WERI-Rb-1 (cell line): ENCODE results near the gene PBX1.
"Not testable (repeated sequence)": the region's sequence is repeated elsewhere in the genome, so short reads cannot be mapped to it uniquely, and the experiment has no call there.

Experiments
- DNase-seq: peaks from one replicate; pipeline ENCODE4 v3.0.0-alpha.2; 2020
- H3K27ac ChIP-seq: fragments of 250-450 bp; sonication (Bioruptor Pico); 2 replicates; pipeline ENCODE4 v1.5.1; 2020; ENCODE audit warnings: mild to moderate bottlenecking, moderate library complexity
- H3K27me3 ChIP-seq: fragments of 250-450 bp; sonication (Bioruptor Pico); 2 replicates; pipeline ENCODE4 v1.5.1; 2021; ENCODE audit warnings: mild to moderate bottlenecking, low read depth, moderate library complexity; ENCODE audit not compliant: insufficient read depth, severe bottlenecking
- H3K36me3 ChIP-seq: fragments of 250-450 bp; sonication (Bioruptor Pico); 2 replicates; pipeline ENCODE4 v1.5.1; 2020; ENCODE audit warnings: mild to moderate bottlenecking, moderate library complexity
- H3K4me3 ChIP-seq: 2 replicates; pipeline ENCODE4 v1.5.1; 2011; ENCODE audit warnings: low read depth, mild to moderate bottlenecking, control low read depth, low read length
- H3K9me3 ChIP-seq: fragments of 250-450 bp; sonication (Bioruptor Pico); 2 replicates; pipeline ENCODE4 v1.5.1; 2021; ENCODE audit warnings: mild to moderate bottlenecking, moderate library complexity; ENCODE audit not compliant: severe bottlenecking
- CTCF ChIP-seq: IDR thresholded peaks from 2 replicates; pipeline ENCODE4 v1.5.1; 2011; ENCODE audit warnings: low read depth, mild to moderate bottlenecking, control low read depth, inconsistent platforms, low read length

PBX1 gene

GRCh38 chr1:164602480-164603093 is 43.6 kb downstream of the PBX1 start:
- DNase-seq: no peak
- H3K4me3 ChIP-seq: peak overlapping the region; percentile 21; the same call in 1 of the 2 replicates

GRCh38 chr1:164603805-164604204 is 44.8 kb downstream of the PBX1 start:
- H3K9me3 ChIP-seq, H3K27ac ChIP-seq, H3K4me3 ChIP-seq, DNase-seq, H3K36me3 ChIP-seq, H3K27me3 ChIP-seq: not testable (repeated sequence)

More at GRCh38 chr1:164602480-164603093, 43.6 kb downstream of the PBX1 start:
- Histone ChIP-seq H3K27me3 (no peaks in the 10 kb centered on the region), H3K9me3 (no peaks in the 10 kb centered on the region), H3K27ac (peak overlapping the region; percentile 23; the same call in 1 of the 2 replicates), H3K36me3 (no peaks in the 10 kb centered on the region; the same call in 1 of the 2 replicates)
- no peak for TF ChIP-seq CTCF

- no peaks in the 10 kb centered on the region for H3K9me3 ChIP-seq
- H3K4me3 ChIP-seq: no peak overlapping the region
- no peaks in the 10 kb centered on the region; the same call in 1 of the 2 replicates for H3K36me3 ChIP-seq
- H3K27me3 ChIP-seq: no peaks in the 10 kb centered on the region
- DNase-seq: no peak
- H3K27ac ChIP-seq: no peak overlapping the region
- TF ChIP-seq CTCF: no peak
Measured at GRCh38 chr1:164604541-164604940, 45.6 kb downstream of the PBX1 start.

DNA sequence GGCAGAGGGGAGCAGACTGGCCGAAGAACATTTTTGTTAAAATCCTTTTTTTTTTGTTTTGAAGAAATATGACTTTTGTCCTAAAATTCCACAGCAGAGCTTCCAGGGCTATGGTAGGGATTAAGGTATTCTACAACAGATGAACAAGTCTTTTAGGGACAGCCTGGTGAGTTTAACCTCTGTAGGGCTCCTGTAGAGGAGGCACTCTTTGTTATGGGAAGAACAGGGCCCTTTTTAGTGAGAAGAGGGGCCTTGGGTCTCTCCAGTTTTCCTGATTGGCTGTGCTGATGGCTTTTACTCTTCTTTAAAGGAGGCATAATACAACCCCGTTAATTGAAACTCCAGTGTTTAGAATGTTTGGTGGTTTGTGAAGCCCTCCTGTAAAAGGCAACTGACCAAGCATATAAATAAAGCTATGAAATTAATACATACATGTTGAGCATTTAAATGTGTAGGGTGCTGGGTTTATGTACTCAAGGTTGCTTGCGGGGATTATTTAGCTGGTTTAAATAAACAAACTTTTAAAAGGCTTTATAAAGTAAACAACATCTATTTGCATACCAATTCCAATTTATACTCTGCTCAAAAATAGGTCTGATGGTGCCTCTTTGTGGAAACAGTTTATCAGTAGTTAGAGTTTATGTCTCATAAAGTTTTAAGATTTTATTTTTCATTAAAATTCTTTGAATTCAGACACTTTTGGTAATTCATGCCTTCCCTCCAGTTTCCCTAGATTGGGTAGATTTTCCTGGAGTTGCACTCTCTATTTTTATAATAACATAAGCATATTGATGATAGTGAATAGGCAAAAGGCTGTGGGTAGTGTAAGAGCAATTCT is 46.5 kb downstream of the PBX1 start:
- H3K9me3 ChIP-seq: no peaks in the 10 kb centered on the region
- no peak for DNase-seq
- no peak overlapping the region for H3K4me3 ChIP-seq
- H3K27me3 ChIP-seq: no peaks in the 10 kb centered on the region
- no peak for TF ChIP-seq CTCF
- no peak overlapping the region for H3K27ac ChIP-seq
- H3K36me3 ChIP-seq: no peaks in the 10 kb centered on the region; the same call in 1 of the 2 replicates

DNA sequence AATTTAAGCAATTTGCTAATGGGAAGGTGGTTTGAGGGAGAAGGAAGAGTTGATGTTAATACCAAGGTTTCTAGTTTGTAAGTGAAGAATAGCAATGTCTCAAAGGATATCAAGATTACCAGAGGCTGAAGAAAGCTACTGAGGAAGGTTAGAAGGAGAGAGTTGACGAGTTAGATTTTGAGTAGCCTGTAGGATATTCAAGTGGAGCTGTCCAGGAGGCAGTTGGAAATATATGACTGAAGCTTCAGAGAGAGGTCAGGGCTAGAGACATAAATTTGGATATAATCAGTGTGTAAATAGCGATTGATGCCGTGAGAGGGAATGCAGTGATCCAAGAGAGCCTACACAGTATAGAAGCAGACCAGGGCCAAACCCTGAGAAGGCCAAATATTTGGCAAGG is 48.4 kb downstream of the PBX1 start:
- H3K36me3 ChIP-seq: no peaks in the 10 kb centered on the region; the same call in 1 of the 2 replicates
- no peak overlapping the region for H3K4me3 ChIP-seq
- no peaks in the 10 kb centered on the region for H3K9me3 ChIP-seq
- no peak for DNase-seq
- H3K27ac ChIP-seq: no peak overlapping the region
- TF ChIP-seq CTCF: no peak
- H3K27me3 ChIP-seq: no peaks in the 10 kb centered on the region

DNA sequence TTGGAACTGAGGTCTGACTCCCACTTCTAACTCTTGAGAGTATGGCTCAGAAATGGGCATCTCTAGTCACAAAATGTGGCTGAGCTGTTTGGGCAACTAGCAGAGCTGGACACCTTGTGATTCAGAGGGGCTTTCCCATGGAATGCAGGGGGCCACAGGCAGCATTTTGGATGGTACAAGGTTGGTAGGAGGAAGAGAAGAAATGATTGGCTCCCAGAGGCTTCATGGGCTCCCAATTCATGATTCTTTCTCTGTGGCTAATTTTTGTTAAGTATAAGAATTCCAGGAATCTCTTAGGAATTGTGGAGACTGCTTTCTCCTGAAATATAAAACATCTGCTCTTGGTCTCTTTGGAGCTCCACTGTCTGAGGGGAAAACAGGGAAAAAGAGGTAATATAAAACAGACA is 49.7 kb downstream of the PBX1 start:
- Histone ChIP-seq H3K36me3 (no peaks in the 10 kb centered on the region; the same call in 1 of the 2 replicates), H3K9me3 (no peaks in the 10 kb centered on the region), H3K4me3 (no peak overlapping the region), H3K27ac (no peak overlapping the region), H3K27me3 (no peaks in the 10 kb centered on the region)
- no peak for TF ChIP-seq CTCF
- no peak for DNase-seq
